ENCODE measurements around the gene TPD52L1.

The TPD52L1 gene

GRCh38 chr6:125310994-125311649, 157.5 kb downstream of the TPD52L1 start:
- peak; percentile 78 for DNase-seq

GRCh38 chr6:125312478-125312877, 158.9 kb downstream of the TPD52L1 start:
- no peak for DNase-seq

- no peak for DNase-seq
Measured at GRCh38 chr6:125312950-125313349, 159.4 kb downstream of the TPD52L1 start.

Measured in NCI-H748 treated with DMSO at 0.1 percent for 48 hours (cell line).